ENCODE measurements around the gene PINK1. TPM values are rescaled to one million over a fixed set of nuclear protein-coding genes. Genes with fewer than 3 reads are reported as not detected.

The PINK1 gene
- total RNA-seq, 4 donors from 2014 or later: 55.6 to 67.4 (median 62.8) TPM

DNA sequence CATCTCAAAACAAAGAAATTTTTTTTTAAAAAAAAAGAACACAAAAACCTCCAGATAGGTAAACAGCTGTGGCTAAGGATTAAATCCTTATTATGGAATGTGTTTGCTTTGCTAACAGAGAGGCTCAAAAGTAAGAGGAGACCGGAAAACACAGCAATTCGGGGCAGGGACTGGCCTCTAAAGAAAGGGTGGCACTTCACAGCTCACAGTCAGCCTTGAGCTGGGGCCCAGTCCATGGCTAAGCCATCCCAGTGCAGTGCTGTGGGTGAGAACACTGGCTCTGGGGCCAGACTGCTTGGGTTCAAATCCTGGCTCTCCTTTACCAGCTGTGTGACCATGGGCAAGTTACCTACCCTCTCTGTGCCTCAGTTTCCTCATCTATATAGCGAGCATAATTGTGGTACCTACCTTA, 56.4 kb downstream of the PINK1 start:
- Histone ChIP-seq H3K9me3 (no peaks in the 10 kb centered on the region), H3K27ac (no peak overlapping the region), H3K27me3 (no peaks in the 10 kb centered on the region), H3K36me3 (no peaks in the 10 kb centered on the region), H3K4me1 (no peaks in the 10 kb centered on the region), H3K4me3 (no peak overlapping the region)
- no peak for DNase-seq
- no peak for TF ChIP-seq POLR2A (IDR thresholded peaks at IDR 0.05)
- TF ChIP-seq, protein P1, sequence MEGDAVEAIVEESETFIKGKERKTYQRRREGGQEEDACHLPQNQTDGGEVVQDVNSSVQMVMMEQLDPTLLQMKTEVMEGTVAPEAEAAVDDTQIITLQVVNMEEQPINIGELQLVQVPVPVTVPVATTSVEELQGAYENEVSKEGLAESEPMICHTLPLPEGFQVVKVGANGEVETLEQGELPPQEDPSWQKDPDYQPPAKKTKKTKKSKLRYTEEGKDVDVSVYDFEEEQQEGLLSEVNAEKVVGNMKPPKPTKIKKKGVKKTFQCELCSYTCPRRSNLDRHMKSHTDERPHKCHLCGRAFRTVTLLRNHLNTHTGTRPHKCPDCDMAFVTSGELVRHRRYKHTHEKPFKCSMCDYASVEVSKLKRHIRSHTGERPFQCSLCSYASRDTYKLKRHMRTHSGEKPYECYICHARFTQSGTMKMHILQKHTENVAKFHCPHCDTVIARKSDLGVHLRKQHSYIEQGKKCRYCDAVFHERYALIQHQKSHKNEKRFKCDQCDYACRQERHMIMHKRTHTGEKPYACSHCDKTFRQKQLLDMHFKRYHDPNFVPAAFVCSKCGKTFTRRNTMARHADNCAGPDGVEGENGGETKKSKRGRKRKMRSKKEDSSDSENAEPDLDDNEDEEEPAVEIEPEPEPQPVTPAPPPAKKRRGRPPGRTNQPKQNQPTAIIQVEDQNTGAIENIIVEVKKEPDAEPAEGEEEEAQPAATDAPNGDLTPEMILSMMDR (IDR thresholded peaks at IDR 0.05): no peak
- intact Hi-C loops (cut with DNase I; ENCODE audit: low total_unique reads): no loop called here

DNA sequence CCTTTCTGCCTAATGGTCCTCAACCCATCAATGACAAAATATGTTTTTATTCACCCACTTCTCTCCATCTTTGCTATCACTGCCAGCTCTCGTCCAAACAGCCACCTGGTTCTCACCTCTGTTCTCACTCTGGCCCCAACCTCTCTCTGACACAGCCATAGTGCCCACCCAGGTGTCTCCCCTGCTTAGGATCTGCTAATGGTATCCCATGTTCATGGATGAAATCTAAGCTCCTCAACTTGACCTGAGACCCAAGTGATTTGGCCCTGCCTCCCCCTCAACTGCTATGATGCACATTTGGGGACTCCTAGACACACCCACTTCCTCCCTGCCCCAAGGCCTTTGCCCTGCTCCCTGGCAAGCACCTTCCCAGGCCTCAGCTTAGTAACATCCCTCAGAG, 58.6 kb downstream of the PINK1 start:
- Histone ChIP-seq H3K4me3 (no peak overlapping the region), H3K27ac (no peak overlapping the region), H3K27me3 (no peaks in the 10 kb centered on the region), H3K4me1 (no peaks in the 10 kb centered on the region), H3K9me3 (no peaks in the 10 kb centered on the region), H3K36me3 (no peaks in the 10 kb centered on the region)
- intact Hi-C loops (cut with DNase I; ENCODE audit: low total_unique reads): no loop called here
- TF ChIP-seq, protein P1 (IDR thresholded peaks at IDR 0.05): no peak
- TF ChIP-seq POLR2A (IDR thresholded peaks at IDR 0.05): no peak
- DNase-seq: no peak

DNA sequence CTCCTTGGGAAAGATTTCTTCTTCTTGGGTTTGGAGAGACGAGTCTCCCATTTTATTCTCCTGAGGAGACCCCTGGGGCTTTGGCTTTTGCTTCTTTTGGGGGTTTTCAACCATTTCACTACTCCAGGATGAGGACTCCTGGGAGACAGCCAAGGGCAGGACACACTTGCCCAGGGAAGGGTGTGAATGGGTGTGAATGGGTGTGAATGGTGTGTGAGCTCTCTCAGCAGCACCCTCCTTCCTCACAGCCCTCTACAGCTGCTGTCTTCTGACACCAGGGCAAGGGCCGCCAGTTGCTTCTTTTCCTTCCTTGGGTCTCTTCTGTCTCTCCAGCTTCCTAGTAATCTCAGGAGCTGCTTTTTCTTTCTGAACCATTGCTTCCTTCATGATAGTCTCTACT, 60.4 kb downstream of the PINK1 start:
- no peaks in the 10 kb centered on the region for H3K27me3 ChIP-seq
- no peak overlapping the region for H3K4me3 ChIP-seq
- H3K36me3 ChIP-seq: no peaks in the 10 kb centered on the region
- H3K9me3 ChIP-seq: no peaks in the 10 kb centered on the region
- no peak for DNase-seq
- intact Hi-C loops (cut with DNase I; ENCODE audit: low total_unique reads): no loop called here
- no peak overlapping the region for H3K27ac ChIP-seq
- no peak for TF ChIP-seq POLR2A (IDR thresholded peaks at IDR 0.05)
- TF ChIP-seq, protein P1 (IDR thresholded peaks at IDR 0.05): no peak
- H3K4me1 ChIP-seq: peaks cover 3 to 5% of the 10 kb centered on the region in 2 donors

DNA sequence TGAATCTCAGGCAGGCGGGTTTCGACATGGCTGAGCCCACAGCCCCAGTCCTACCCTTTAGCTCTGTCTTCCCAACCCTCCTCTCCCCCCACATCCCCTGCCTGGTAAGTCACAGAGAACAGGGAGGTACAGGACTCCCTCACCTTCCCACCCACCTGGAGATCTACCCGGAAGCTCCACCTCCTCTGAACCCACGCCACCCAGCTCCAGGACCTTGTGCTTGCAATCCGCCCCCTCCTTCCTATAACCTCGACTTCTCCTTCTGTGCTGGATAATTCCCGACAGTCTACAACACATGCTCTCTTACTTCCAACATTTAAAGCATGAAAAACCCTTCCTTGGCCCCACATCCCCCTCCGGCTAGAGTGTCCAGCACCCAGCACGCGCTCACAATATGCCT, 62.3 kb downstream of the PINK1 start:
- H3K9me3 ChIP-seq: no peaks in the 10 kb centered on the region
- intact Hi-C loops (cut with DNase I; ENCODE audit: low total_unique reads): loop anchor here (5.0 kb wide), 1 partner anchor 502 kb away; no protein-coding TSS in a partner anchor
- no peak overlapping the region for H3K4me3 ChIP-seq
- peaks cover 3 to 5% of the 10 kb centered on the region in 2 donors for H3K4me1 ChIP-seq
- H3K36me3 ChIP-seq: no peaks in the 10 kb centered on the region
- H3K27ac ChIP-seq: no peak overlapping the region
- no peak for DNase-seq
- no peak for TF ChIP-seq POLR2A (IDR thresholded peaks at IDR 0.05)
- TF ChIP-seq, protein P1 (IDR thresholded peaks at IDR 0.05): no peak
- H3K27me3 ChIP-seq: no peaks in the 10 kb centered on the region

DNA sequence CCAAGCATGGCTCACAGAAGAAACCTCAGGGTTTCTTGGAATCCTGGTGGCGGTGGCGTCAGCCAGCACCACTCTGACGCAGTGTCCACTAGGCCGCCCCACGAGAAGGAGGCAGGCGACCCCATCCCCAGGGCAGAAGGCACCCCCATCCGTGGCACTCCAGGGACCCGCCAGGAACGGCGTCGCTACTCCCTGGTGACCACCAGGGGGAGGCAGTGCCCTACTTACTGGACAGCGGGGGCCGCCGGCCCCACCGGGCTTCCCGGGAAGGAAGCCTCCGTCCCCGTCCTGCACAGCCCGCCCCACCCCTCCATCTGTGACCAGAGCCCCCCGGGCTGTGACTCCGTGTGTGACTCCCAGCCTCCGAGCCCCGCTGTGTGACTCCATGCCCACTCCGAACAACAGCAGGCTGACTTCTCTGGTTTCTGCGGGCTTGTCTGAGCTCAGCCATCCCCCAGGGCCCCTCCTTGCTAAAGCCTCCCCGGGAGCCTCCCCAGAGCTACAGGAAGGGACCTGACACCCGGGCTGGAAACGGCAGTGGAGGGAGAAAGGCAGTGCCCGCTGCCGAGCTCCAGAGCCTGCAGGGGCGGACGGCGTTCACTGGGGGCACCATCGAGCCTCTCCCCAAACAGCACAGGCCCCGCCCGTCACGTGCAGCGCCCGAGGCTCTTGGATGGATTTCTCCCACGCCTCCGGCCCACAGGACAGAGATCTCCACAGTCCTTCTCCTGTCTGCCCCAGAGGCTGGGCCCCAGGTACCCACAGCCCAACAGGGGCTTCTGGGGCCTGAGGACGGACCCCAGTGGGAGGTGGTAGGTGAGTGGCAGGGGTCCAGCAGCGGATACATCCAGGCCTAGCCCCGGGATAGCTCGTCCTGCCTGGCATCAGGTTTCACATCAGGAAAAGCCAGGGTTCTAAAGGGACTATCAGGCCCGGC, 63.4 kb downstream of the PINK1 start:
- Histone ChIP-seq H3K4me3 (peak overlapping the region; percentile 51 to 56), H3K27me3 (no peaks in the 10 kb centered on the region), H3K36me3 (no peaks in the 10 kb centered on the region), H3K27ac (peak overlapping the region; percentile 92 to 95), H3K4me1 (peaks cover 3 to 5% of the 10 kb centered on the region in 2 donors), H3K9me3 (no peaks in the 10 kb centered on the region)
- intact Hi-C loops (cut with DNase I; ENCODE audit: low total_unique reads): loop anchor here (5.0 kb wide), 1 partner anchor 501 kb away; no protein-coding TSS in a partner anchor
- peak in 1 of 2 donors; percentile 44 for TF ChIP-seq POLR2A (IDR thresholded peaks at IDR 0.05)
- TF ChIP-seq, protein P1 (IDR thresholded peaks at IDR 0.05): peak; percentile 77 to 94 (median 89)
- DNase-seq: peak; percentile 91 to 92
